Mucosa of descending colon (tissue), 3 donors: ENCODE results near the gene EN2. TPM values are rescaled to one million over a fixed set of nuclear protein-coding genes. Genes with fewer than 3 reads are reported as not detected.

Experiments used
- ATAC-seq: fragments of 200-7000 bp; cut with Tn5 transposase; one replicate; pipeline ENCODE4 v1.9.1; 2020; ENCODE audit warnings: mild to moderate bottlenecking, moderate library complexity
- DNase-seq, 3 donors: peaks; one replicate each; pipeline ENCODE4 v3.0.0-alpha.2; 2020
- H3K36me3 ChIP-seq: fragments of 200-600 bp; one replicate; pipeline ENCODE4 v1.8.0; 2021; ENCODE audit warnings: low read depth, mild to moderate bottlenecking
- H3K4me1 ChIP-seq: fragments of 200-600 bp; one replicate; pipeline ENCODE4 v1.8.0; 2021; ENCODE audit warnings: low read depth, mild to moderate bottlenecking
- H3K4me3 ChIP-seq: fragments of 200-600 bp; one replicate; pipeline ENCODE4 v1.8.0; 2021; ENCODE audit warnings: mild to moderate bottlenecking
- H3K9me3 ChIP-seq: fragments of 200-600 bp; one replicate; pipeline ENCODE4 v1.8.0; 2021; ENCODE audit warnings: mild to moderate bottlenecking
- CTCF ChIP-seq: fragments of 200-600 bp; IDR thresholded peaks from one replicate; pipeline ENCODE4 v1.8.0; 2022; ENCODE audit warnings: antibody characterized with exemption, mild to moderate bottlenecking
- intact Hi-C, 2 donors: fragments of 100-400 bp; cut with DNase I in 1 of 2; cut with micrococcal nuclease in 1 of 2; formaldehyde crosslinking; loops; one replicate each; pipeline versions ENCODE4 v1.11.0 to v1.11.1; 2022; cut with DNase I, micrococcal nuclease
- total RNA-seq, 3 donors: library from RNA; stranded (reverse); fragmentation: NEBNext Ultra II Directional in 2 of 3; extraction: Animal tissue kit (Norgen Biotek cat#: 25700) in 2 of 3; gene quantifications; one replicate each; pipeline versions ENCODE4 v1.2.1 to v1.2.4, GENCODE V29; 2021 to 2023
- donor health status: DM: no; HTN: no; CAD: no; lungs with moderate emphysema.
- donor health status: DM: no; HTN: no; CAD: no.
- donor health status: DM: no; HTN: yes; CAD: no.

EN2 gene
- total RNA-seq, 3 donors from 2014 or later: not detected

DNA sequence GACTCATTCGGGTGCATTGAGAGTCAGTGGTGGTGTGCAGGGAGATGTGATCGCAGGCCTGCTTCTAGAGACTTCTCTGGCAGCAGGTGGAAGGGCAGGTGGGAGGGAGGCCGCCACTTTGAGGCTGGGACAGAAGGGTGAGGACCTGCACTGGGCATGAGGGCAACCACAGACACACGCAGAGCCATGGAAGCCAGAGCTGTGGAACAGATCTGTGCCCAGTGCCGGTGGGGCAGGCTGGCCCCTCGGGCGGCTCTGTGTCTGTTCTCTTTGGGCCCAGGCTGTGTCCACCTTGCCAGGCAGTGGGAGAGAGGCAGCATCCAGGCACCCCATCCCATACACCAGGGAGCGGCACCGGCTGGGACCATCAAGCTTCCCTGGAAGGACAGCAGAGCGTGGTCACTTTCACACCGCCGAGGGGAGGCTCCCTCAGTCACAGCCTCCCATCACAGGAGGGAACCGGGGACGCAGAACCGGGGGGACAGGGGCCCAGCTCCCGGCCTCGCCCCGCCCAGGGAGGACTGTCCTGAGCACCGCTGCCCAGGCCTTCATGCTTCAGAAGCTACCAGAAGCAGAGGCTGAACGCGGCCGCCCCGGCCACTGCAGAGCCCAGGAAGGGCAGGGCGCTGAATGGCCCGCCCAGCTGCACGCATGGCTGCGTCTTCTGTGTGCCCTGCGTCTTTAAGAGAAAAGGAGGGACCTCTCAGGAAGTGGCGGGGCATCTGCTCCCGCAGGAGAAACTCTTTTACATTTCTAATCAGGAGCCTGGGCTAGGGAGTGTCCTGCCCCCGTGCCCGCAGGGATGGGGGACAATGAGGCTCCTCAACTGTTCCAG is 32.1 kb downstream of the EN2 start:
- Histone ChIP-seq H3K9me3 (no peaks in the 10 kb centered on the region), H3K4me1 (peaks cover 14% of the 10 kb centered on the region), H3K36me3 (no peaks in the 10 kb centered on the region), H3K4me3 (no peak overlapping the region)
- peak; percentile 90 for ATAC-seq
- TF ChIP-seq CTCF: no peak
- intact Hi-C loops: no loop called here
- DNase-seq: peak in 2 of 3 donors; percentile 48 to 51

GRCh38 chr7:155490697-155491628 is 33.0 kb downstream of the EN2 start:
- Histone ChIP-seq H3K4me1 (peaks cover 14% of the 10 kb centered on the region), H3K9me3 (no peaks in the 10 kb centered on the region), H3K36me3 (no peaks in the 10 kb centered on the region), H3K4me3 (no peak overlapping the region)
- no peak for TF ChIP-seq CTCF
- ATAC-seq: peak; percentile 86
- intact Hi-C loops: no loop called here
- DNase-seq: peak; percentile 66 to 82 (median 72)

DNA sequence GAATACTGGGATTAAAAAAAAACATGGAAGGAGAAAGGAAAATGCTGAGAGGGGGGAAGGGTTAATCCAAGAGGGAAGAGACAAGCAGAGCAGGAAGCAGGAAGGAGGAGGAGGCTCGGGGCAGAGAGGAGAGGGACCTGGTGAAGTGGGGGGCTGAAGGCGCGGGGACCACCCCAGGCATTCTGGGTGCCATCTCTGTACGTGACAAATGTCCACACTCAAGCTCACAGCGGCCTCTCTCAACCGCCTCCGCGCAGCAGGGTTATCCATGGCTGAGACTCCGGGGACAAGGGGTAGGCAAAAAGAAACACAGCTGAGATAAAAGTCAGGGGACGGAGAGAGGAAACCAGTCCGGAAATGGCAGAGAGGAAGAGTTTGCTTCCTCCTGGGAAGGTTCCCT is 33.9 kb downstream of the EN2 start:
- H3K4me1 ChIP-seq: peaks cover 14% of the 10 kb centered on the region
- TF ChIP-seq CTCF: no peak
- H3K4me3 ChIP-seq: no peak overlapping the region
- intact Hi-C loops: no loop called here
- ATAC-seq (no peak), DNase-seq (no peak)
- no peaks in the 10 kb centered on the region for H3K9me3 ChIP-seq
- H3K36me3 ChIP-seq: no peaks in the 10 kb centered on the region

- Histone ChIP-seq H3K4me1 (peaks cover 14% of the 10 kb centered on the region), H3K36me3 (no peaks in the 10 kb centered on the region)
- no peak for DNase-seq
These were observed 36.0 kb downstream of the EN2 start for GRCh38 chr7:155493744-155494538.

More at GRCh38 chr7:155493744-155494538, 36.0 kb downstream of the EN2 start:
- intact Hi-C loops: no loop called here
- no peak for TF ChIP-seq CTCF
- Histone ChIP-seq H3K4me3 (no peak overlapping the region), H3K9me3 (no peaks in the 10 kb centered on the region)
- ATAC-seq: no peak
